SK-N-SH (cell line): ENCODE results near the gene FRRS1L. TPM values are rescaled to one million over a fixed set of nuclear protein-coding genes. Genes with fewer than 3 reads are reported as not detected.

ENCODE experiments used
- CTCF ChIA-PET: fragments of 300-600, 350-600 bp; formaldehyde crosslinking; extraction: SDS; loops from one replicate; lab custom pipeline; 2021; lab: Yijun Ruan, JAX
- POLR2A ChIA-PET: fragments of 350-600 bp; sonication (Branson Sonifier 250); formaldehyde crosslinking; extraction: SDS; loops from one replicate; lab custom pipeline; 2020; ENCODE audit warnings: antibody characterized with exemption, inconsistent platforms; lab: Yijun Ruan, JAX
- DNase-seq: peaks from one replicate; pipeline ENCODE4 v3.0.0; 2012
- H2AFZ ChIP-seq: fragments of 200-600 bp; sonication (generic); 2 replicates; pipeline ENCODE4 v1.8.1; 2016; ENCODE audit warnings: antibody characterized with exemption, mild to moderate bottlenecking, low read depth
- H3F3A ChIP-seq: fragments of 200-600 bp; sonication (generic); replicated peaks from 2 replicates; pipeline ENCODE3; 2016; ENCODE audit warnings: antibody characterized with exemption, mild to moderate bottlenecking; ENCODE audit not compliant: insufficient read depth
- H3K27ac ChIP-seq, 2 experiments: fragments of 200-500 bp in 1 of 2; fragments of 200-600 bp in 1 of 2; sonication (Bioruptor generic) in 1 of 2; sonication (generic), shearing (Covaris generic) in 1 of 2; 2 replicates each; pipeline versions ENCODE4 v1.5.1 to v1.6.1; 2014 to 2016; ENCODE audit warnings: low read depth in 2 of 2, inconsistent platforms in 1 of 2, low read length in 1 of 2, mild to moderate bottlenecking in 1 of 2, mixed read lengths in 1 of 2
- H3K27me3 ChIP-seq: fragments of 200-600 bp; sonication (generic), shearing (Covaris generic); 2 replicates; pipeline ENCODE4 v1.6.1; 2016; ENCODE audit warnings: mixed run types; ENCODE audit not compliant: insufficient read depth
- H3K36me3 ChIP-seq, 2 experiments: fragments of 200-500 bp in 1 of 2; fragments of 200-600 bp in 1 of 2; sonication (Bioruptor generic) in 1 of 2; sonication (generic) in 1 of 2; replicated peaks in 1 of 2; 2 replicates each; pipeline versions ENCODE3 to v1.5.1; 2014 to 2016; ENCODE audit warnings: low read length in 1 of 2, mild to moderate bottlenecking in 1 of 2; ENCODE audit not compliant: insufficient read depth in 2 of 2, control insufficient read depth in 1 of 2
- H3K4me1 ChIP-seq, 2 experiments: fragments of 200-500 bp in 1 of 2; fragments of 200-600 bp in 1 of 2; sonication (Bioruptor generic) in 1 of 2; sonication (generic), shearing (Covaris generic) in 1 of 2; 2 replicates each; pipeline versions ENCODE4 v1.5.1 to v1.6.1; 2014 to 2016; ENCODE audit warnings: low read depth in 1 of 2, low read length in 1 of 2, mixed run types in 1 of 2; ENCODE audit not compliant: insufficient read depth in 2 of 2, control insufficient read depth in 1 of 2
- H3K4me2 ChIP-seq: fragments of 200-600 bp; sonication (generic), shearing (Covaris generic); 2 replicates; pipeline ENCODE4 v1.6.1; 2017; ENCODE audit warnings: mixed run types
- H3K4me3 ChIP-seq, 2 experiments: fragments of 200-500 bp in 1 of 2; fragments of 200-600 bp in 1 of 2; sonication (Bioruptor generic) in 1 of 2; sonication (generic), shearing (Covaris generic) in 1 of 2; 2 replicates each; pipeline versions ENCODE4 v1.5.1 to v1.8.1; 2014 to 2016; ENCODE audit warnings: low read depth in 2 of 2, inconsistent platforms in 1 of 2, low read length in 1 of 2, mild to moderate bottlenecking in 1 of 2, mixed read lengths in 1 of 2, moderate library complexity in 1 of 2
- H3K79me2 ChIP-seq: fragments of 200-600 bp; sonication (generic); 2 replicates; pipeline ENCODE4 v1.8.1; 2017; ENCODE audit warnings: mild to moderate bottlenecking; ENCODE audit not compliant: insufficient read depth
- H3K9ac ChIP-seq: fragments of 200-600 bp; sonication (generic); 2 replicates; pipeline ENCODE4 v1.6.1; 2017; ENCODE audit warnings: mixed run types
- H3K9me2 ChIP-seq: fragments of 200-600 bp; sonication (generic); 2 replicates; pipeline ENCODE4 v1.6.1; 2017; ENCODE audit warnings: mixed run types
- H3K9me3 ChIP-seq: fragments of 200-600 bp; sonication (generic); 2 replicates; pipeline ENCODE4 v1.6.1; 2017; ENCODE audit warnings: mixed run types, mild to moderate bottlenecking, moderate library complexity
- H4K20me1 ChIP-seq: fragments of 200-600 bp; sonication (generic); 2 replicates; pipeline ENCODE4 v1.6.1; 2017; ENCODE audit warnings: mild to moderate bottlenecking, mixed run types; ENCODE audit not compliant: insufficient read depth
- CTCF ChIP-seq: fragments of 200-600 bp; sonication (generic); IDR thresholded peaks from 2 replicates; pipeline ENCODE4 v1.6.1; 2017; ENCODE audit warnings: antibody characterized with exemption, mild to moderate bottlenecking, moderate library complexity
- EP300 ChIP-seq, 2 experiments: IDR thresholded peaks; 2 replicates each; pipeline versions ENCODE4 v1.4.0 to v1.6.1; 2012; ENCODE audit warnings: borderline replicate concordance in 1 of 2, low read depth in 1 of 2, low read length in 1 of 2
- FOSL2 ChIP-seq: IDR thresholded peaks from 2 replicates; pipeline ENCODE4 v1.4.0; 2012; ENCODE audit warnings: low read depth, mild to moderate bottlenecking, moderate library complexity, borderline replicate concordance
- FOXM1 ChIP-seq: IDR thresholded peaks from 2 replicates; pipeline ENCODE4 v1.4.0; 2012; ENCODE audit warnings: low read depth, mild to moderate bottlenecking
- GABPA ChIP-seq: IDR thresholded peaks from 2 replicates; pipeline ENCODE4 v1.4.0; 2012; ENCODE audit warnings: low read depth, mild to moderate bottlenecking
- JUND ChIP-seq: IDR thresholded peaks from 2 replicates; pipeline ENCODE4 v1.4.0; 2012
- MEF2A ChIP-seq: IDR thresholded peaks from 2 replicates; pipeline ENCODE4 v1.4.0; 2012; ENCODE audit warnings: low read depth, borderline replicate concordance
- MXI1 ChIP-seq: IDR thresholded peaks from 2 replicates; pipeline ENCODE4 v1.6.1; 2012; ENCODE audit warnings: mild to moderate bottlenecking, low read depth, low read length, improper control_type of control experiment
- NFIC ChIP-seq: IDR thresholded peaks from 2 replicates; pipeline ENCODE4 v1.4.0; 2012; ENCODE audit warnings: borderline replicate concordance
- POLR2AphosphoS5 ChIP-seq: IDR thresholded peaks from 2 replicates; pipeline ENCODE4 v1.6.1; 2012; ENCODE audit warnings: low read depth, low read length
- RAD21 ChIP-seq: IDR thresholded peaks from 2 replicates; pipeline ENCODE4 v1.6.1; 2012; ENCODE audit warnings: mild to moderate bottlenecking, low read length
- RFX5 ChIP-seq: IDR thresholded peaks from 2 replicates; pipeline ENCODE4 v1.6.1; 2012; ENCODE audit warnings: mild to moderate bottlenecking, improper control_type of control experiment, low read length
- SMC3 ChIP-seq: IDR thresholded peaks from 2 replicates; pipeline ENCODE4 v1.6.1; 2012; ENCODE audit warnings: low read depth, low read length, improper control_type of control experiment
- TAF1 ChIP-seq: IDR thresholded peaks from 2 replicates; pipeline ENCODE4 v1.6.1; 2012; ENCODE audit warnings: low read depth, mild to moderate bottlenecking, low read length, moderate library complexity, borderline replicate concordance
- USF1 ChIP-seq: IDR thresholded peaks from 2 replicates; pipeline ENCODE4 v1.4.0; 2012; ENCODE audit warnings: low read depth, borderline replicate concordance
- USF2 ChIP-seq: fragments of 150-350 bp; IDR thresholded peaks from 2 replicates; pipeline ENCODE4 v1.6.1; 2017; ENCODE audit warnings: antibody characterized with exemption, low read length, low read depth, borderline replicate concordance
- WGBS: methylation state at CpG from one replicate; pipeline ENCODE4 v1.1.6; 2017; ENCODE audit warnings: low lambda C conversion rate; 5-methylcytosine and 5-hydroxymethylcytosine counted together
- polyA plus RNA-seq, 3 experiments: library from polyadenylated mRNA; depleted of rRNA; stranded (reverse); fragments of >200 nt; gene quantifications; 2 replicates each; pipeline ENCODE4 v1.2.3, GENCODE V29; 2012
- TF ChIP-seq, protein P1 (sequence below): IDR thresholded peaks from 2 replicates; pipeline ENCODE4 v1.6.1; 2012; ENCODE audit warnings: mild to moderate bottlenecking, low read depth, low read length, moderate library complexity
- TF ChIP-seq, protein P2 (sequence below): IDR thresholded peaks from 2 replicates; pipeline ENCODE4 v1.4.0; 2012; ENCODE audit warnings: low read depth, borderline replicate concordance

FRRS1L gene
- polyA plus RNA-seq, 1 of the 3 experiments (the other 2 are of a cell fraction) = 3.7 TPM

GRCh38 chr9:109181284-109181683, 14.2 kb upstream of the FRRS1L start:
- no peak overlapping the region for H3K4me2 ChIP-seq

DNA sequence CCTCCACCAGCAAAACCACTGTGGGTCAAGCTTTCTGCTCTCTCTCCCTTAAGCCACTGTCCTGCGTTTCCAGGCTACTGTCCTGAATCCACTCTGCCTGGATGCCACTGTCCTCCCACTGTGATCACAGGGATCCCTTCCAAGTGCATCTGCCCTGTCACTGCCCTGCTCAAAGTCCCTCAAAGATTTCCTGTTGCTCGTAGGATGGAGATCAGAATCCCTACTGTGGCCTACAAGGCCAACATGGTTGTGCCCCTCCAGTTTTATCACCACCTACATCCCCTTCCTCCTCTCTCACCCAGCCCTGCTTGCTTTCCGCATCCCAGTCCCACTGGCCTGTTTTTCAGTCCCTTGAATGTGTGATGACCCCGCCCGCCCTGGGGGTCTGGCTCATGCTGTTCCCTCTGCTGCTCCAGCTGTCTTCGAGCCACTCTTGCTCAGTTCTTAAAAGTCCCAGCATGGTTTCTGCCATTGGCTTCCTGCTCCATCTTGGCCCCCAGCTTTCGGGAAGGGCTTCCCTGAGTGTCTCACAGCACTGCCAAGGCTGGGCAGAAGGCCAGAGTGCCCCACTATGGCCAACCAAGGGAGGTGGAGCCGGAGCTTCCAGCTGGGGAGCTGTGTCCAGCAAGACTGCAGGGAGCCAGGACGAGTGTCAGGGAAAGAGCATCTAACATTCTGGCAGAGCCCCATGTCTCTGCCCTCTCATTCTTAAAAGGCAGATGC, 12.9 kb upstream of the FRRS1L start:
- no peaks in the 10 kb centered on the region for H3K9me3 ChIP-seq
- no peaks in the 10 kb centered on the region for H4K20me1 ChIP-seq
- no peaks in the 10 kb centered on the region for H3K36me3 ChIP-seq
- H3K27me3 ChIP-seq = no peaks in the 10 kb centered on the region
- no peak overlapping the region for H3K27ac ChIP-seq
- no peaks in the 10 kb centered on the region for H3K9me2 ChIP-seq
- CTCF ChIA-PET = interaction anchor here (1.0 to 2.0 kb wide), 3 partner anchors 8 to 261 kb away, joined by 3 to 6 read pairs (median 3); no protein-coding TSS in a partner anchor
- POLR2A ChIA-PET = no interaction called here
- no peaks in the 10 kb centered on the region; a peak in 1 of 4 replicates for H3K4me1 ChIP-seq
- no peak for DNase-seq
- no peak overlapping the region for H3K4me3 ChIP-seq
- no peak overlapping the region for H3K4me2 ChIP-seq
- H3K9ac ChIP-seq = no peak overlapping the region
- H2AFZ ChIP-seq = no peak overlapping the region
- H3K79me2 ChIP-seq = no peaks in the 10 kb centered on the region
- no peaks in the 10 kb centered on the region for H3F3A ChIP-seq
- WGBS = 66% methylated on average over 9 of the region's 9 CpGs
- TF ChIP-seq USF1 (no peak), FOSL2 (no peak), MEF2A (no peak), NFIC (no peak), RFX5 (no peak), TAF1 (no peak), USF2 (no peak), CTCF (no peak), RAD21 (no peak)
- TF ChIP-seq, protein P1, sequence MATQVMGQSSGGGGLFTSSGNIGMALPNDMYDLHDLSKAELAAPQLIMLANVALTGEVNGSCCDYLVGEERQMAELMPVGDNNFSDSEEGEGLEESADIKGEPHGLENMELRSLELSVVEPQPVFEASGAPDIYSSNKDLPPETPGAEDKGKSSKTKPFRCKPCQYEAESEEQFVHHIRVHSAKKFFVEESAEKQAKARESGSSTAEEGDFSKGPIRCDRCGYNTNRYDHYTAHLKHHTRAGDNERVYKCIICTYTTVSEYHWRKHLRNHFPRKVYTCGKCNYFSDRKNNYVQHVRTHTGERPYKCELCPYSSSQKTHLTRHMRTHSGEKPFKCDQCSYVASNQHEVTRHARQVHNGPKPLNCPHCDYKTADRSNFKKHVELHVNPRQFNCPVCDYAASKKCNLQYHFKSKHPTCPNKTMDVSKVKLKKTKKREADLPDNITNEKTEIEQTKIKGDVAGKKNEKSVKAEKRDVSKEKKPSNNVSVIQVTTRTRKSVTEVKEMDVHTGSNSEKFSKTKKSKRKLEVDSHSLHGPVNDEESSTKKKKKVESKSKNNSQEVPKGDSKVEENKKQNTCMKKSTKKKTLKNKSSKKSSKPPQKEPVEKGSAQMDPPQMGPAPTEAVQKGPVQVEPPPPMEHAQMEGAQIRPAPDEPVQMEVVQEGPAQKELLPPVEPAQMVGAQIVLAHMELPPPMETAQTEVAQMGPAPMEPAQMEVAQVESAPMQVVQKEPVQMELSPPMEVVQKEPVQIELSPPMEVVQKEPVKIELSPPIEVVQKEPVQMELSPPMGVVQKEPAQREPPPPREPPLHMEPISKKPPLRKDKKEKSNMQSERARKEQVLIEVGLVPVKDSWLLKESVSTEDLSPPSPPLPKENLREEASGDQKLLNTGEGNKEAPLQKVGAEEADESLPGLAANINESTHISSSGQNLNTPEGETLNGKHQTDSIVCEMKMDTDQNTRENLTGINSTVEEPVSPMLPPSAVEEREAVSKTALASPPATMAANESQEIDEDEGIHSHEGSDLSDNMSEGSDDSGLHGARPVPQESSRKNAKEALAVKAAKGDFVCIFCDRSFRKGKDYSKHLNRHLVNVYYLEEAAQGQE = no peak

More at GRCh38 chr9:109181284-109181683, 14.2 kb upstream of the FRRS1L start:
- TF ChIP-seq GABPA (no peak), POLR2AphosphoS5 (no peak), SMC3 (no peak), RAD21 (no peak), JUND (no peak), MEF2A (no peak), EP300 (IDR thresholded peaks at IDR 0.05; ENCODE audit: borderline replicate concordance in 1 of 2, low read depth in 1 of 2, low read length in 1 of 2) (no peak), FOXM1 (no peak), MXI1 (no peak)
- TF ChIP-seq, protein P2, sequence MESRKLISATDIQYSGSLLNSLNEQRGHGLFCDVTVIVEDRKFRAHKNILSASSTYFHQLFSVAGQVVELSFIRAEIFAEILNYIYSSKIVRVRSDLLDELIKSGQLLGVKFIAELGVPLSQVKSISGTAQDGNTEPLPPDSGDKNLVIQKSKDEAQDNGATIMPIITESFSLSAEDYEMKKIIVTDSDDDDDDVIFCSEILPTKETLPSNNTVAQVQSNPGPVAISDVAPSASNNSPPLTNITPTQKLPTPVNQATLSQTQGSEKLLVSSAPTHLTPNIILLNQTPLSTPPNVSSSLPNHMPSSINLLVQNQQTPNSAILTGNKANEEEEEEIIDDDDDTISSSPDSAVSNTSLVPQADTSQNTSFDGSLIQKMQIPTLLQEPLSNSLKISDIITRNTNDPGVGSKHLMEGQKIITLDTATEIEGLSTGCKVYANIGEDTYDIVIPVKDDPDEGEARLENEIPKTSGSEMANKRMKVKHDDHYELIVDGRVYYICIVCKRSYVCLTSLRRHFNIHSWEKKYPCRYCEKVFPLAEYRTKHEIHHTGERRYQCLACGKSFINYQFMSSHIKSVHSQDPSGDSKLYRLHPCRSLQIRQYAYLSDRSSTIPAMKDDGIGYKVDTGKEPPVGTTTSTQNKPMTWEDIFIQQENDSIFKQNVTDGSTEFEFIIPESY = no peak
- H3K4me3 ChIP-seq = no peak overlapping the region
- H3K27me3 ChIP-seq = no peaks in the 10 kb centered on the region
- no peaks in the 10 kb centered on the region for H4K20me1 ChIP-seq
- H3K4me1 ChIP-seq = no peaks in the 10 kb centered on the region; a peak in 1 of 4 replicates
- no peaks in the 10 kb centered on the region for H3K36me3 ChIP-seq
- H2AFZ ChIP-seq = no peak overlapping the region
- no peaks in the 10 kb centered on the region for H3F3A ChIP-seq
- no peak for DNase-seq
- no peaks in the 10 kb centered on the region for H3K9me3 ChIP-seq
- no peaks in the 10 kb centered on the region for H3K9me2 ChIP-seq
- H3K79me2 ChIP-seq = no peaks in the 10 kb centered on the region
- no peak overlapping the region for H3K9ac ChIP-seq
- H3K27ac ChIP-seq = no peak overlapping the region
- ChIA-PET POLR2A (no interaction called here), CTCF (interaction anchor here (1.1 to 2.7 kb wide), 3 partner anchors 8 to 14 kb away, joined by 3 to 19 read pairs (median 6); no protein-coding TSS in a partner anchor)
- WGBS = 17% methylated on average over 1 of the region's 1 CpG
